ENCODE measurements around the gene ANKMY2.

Gene ANKMY2

GRCh38 chr7:16626388-16626787, 19.2 kb downstream of the ANKMY2 start:
- H3K27ac ChIP-seq (replicated peaks) = no peak overlapping the region
- H3K27me3 ChIP-seq (ENCODE audit: insufficient read depth, poor library complexity, severe bottlenecking) = no peaks in the 10 kb centered on the region
- no peak overlapping the region for H3K4me3 ChIP-seq (replicated peaks; ENCODE audit: insufficient read depth, low read length)
- TF ChIP-seq CTCF (IDR thresholded peaks at IDR 0.05; ENCODE audit: insufficient read depth, low read length) = no peak
- no peak for TF ChIP-seq POLR2AphosphoS5 (IDR thresholded peaks at IDR 0.05; ENCODE audit: low read depth)
- TF ChIP-seq REST (IDR thresholded peaks at IDR 0.05; ENCODE audit: insufficient replicate concordance, low read depth) = no peak
- TF ChIP-seq SPI1 (IDR thresholded peaks at IDR 0.05; ENCODE audit: borderline replicate concordance, low read depth) = no peak
- TF ChIP-seq GABPA (IDR thresholded peaks at IDR 0.05; ENCODE audit: low read depth) = no peak
- DNase-seq (ENCODE audit: low read depth in 1 of 2, low spot score in 1 of 2) = no peak

- Histone ChIP-seq H3K27me3 (ENCODE audit: insufficient read depth, poor library complexity, severe bottlenecking) (no peaks in the 10 kb centered on the region), H3K4me3 (replicated peaks; ENCODE audit: insufficient read depth, low read length) (no peak overlapping the region), H3K27ac (replicated peaks) (no peak overlapping the region)
- no peak for DNase-seq (ENCODE audit: low read depth in 1 of 2, low spot score in 1 of 2)
- no peak for TF ChIP-seq POLR2AphosphoS5 (IDR thresholded peaks at IDR 0.05; ENCODE audit: low read depth)
- TF ChIP-seq SPI1 (IDR thresholded peaks at IDR 0.05; ENCODE audit: borderline replicate concordance, low read depth) = no peak
- TF ChIP-seq GABPA (IDR thresholded peaks at IDR 0.05; ENCODE audit: low read depth) = no peak
- TF ChIP-seq CTCF (IDR thresholded peaks at IDR 0.05; ENCODE audit: insufficient read depth, low read length) = no peak
- no peak for TF ChIP-seq REST (IDR thresholded peaks at IDR 0.05; ENCODE audit: insufficient replicate concordance, low read depth)
These were observed 25.6 kb downstream of the ANKMY2 start for GRCh38 chr7:16619979-16620408.

GRCh38 chr7:16616542-16616941, 29.0 kb downstream of the ANKMY2 start:
- Histone ChIP-seq H3K27me3 (ENCODE audit: insufficient read depth, poor library complexity, severe bottlenecking) (no peaks in the 10 kb centered on the region), H3K27ac (replicated peaks) (no peak overlapping the region), H3K4me3 (replicated peaks; ENCODE audit: insufficient read depth, low read length) (no peak overlapping the region)
- DNase-seq (ENCODE audit: low read depth in 1 of 2, low spot score in 1 of 2) = no peak
- TF ChIP-seq POLR2AphosphoS5 (IDR thresholded peaks at IDR 0.05; ENCODE audit: low read depth) = no peak
- no peak for TF ChIP-seq SPI1 (IDR thresholded peaks at IDR 0.05; ENCODE audit: borderline replicate concordance, low read depth)
- no peak for TF ChIP-seq CTCF (IDR thresholded peaks at IDR 0.05; ENCODE audit: insufficient read depth, low read length)
- no peak for TF ChIP-seq REST (IDR thresholded peaks at IDR 0.05; ENCODE audit: insufficient replicate concordance, low read depth)
- no peak for TF ChIP-seq GABPA (IDR thresholded peaks at IDR 0.05; ENCODE audit: low read depth)

Data from HL-60 (cell line).